ENCODE data around the gene HMGN3. TPM values are rescaled to one million over a fixed set of nuclear protein-coding genes. Genes with fewer than 3 reads are reported as not detected.

Gene HMGN3
- polyA plus RNA-seq, 1 donor = 111 TPM

GRCh38 chr6:79232696-79233462 is 1.6 kb downstream of the HMGN3 start:
- DNase-seq (ENCODE audit: low read depth) = no peak

- no peak for DNase-seq (ENCODE audit: low read depth)
Observed at GRCh38 chr6:79231666-79232065, 2.8 kb downstream of the HMGN3 start.

- DNase-seq (ENCODE audit: low read depth) = no peak
Observed at GRCh38 chr6:79231101-79231500, 3.4 kb downstream of the HMGN3 start.

- DNase-seq (ENCODE audit: low read depth) = no peak
Observed at GRCh38 chr6:79230149-79230548, 4.3 kb downstream of the HMGN3 start.

- no peak for DNase-seq (ENCODE audit: low read depth)
Observed at GRCh38 chr6:79227445-79227844, 7.0 kb downstream of the HMGN3 start.

- no peak for DNase-seq (ENCODE audit: low read depth)
Observed at GRCh38 chr6:79226660-79227059, 7.8 kb downstream of the HMGN3 start.

- no peak for DNase-seq (ENCODE audit: low read depth)
Observed at GRCh38 chr6:79225717-79226599, 8.5 kb downstream of the HMGN3 start.

GRCh38 chr6:79223611-79224404 is 10.7 kb downstream of the HMGN3 start:
- no peak for DNase-seq (ENCODE audit: low read depth)

- DNase-seq (ENCODE audit: low read depth) = no peak
Observed at GRCh38 chr6:79215213-79215824, 19.2 kb downstream of the HMGN3 start.

- no peak for DNase-seq (ENCODE audit: low read depth)
Observed at GRCh38 chr6:79212859-79213258, 21.6 kb downstream of the HMGN3 start.

- no peak for DNase-seq (ENCODE audit: low read depth)
Observed at GRCh38 chr6:79208816-79209215, 25.7 kb downstream of the HMGN3 start.

- no peak for DNase-seq (ENCODE audit: low read depth)
Observed at GRCh38 chr6:79203753-79204253, 30.7 kb downstream of the HMGN3 start.

GRCh38 chr6:79202556-79202955 is 31.9 kb downstream of the HMGN3 start:
- DNase-seq (ENCODE audit: low read depth) = no peak

GRCh38 chr6:79201983-79202382 is 32.5 kb downstream of the HMGN3 start:
- DNase-seq (ENCODE audit: low read depth) = no peak

- no peak for DNase-seq (ENCODE audit: low read depth)
Observed at GRCh38 chr6:79201143-79201542, 33.3 kb downstream of the HMGN3 start.

- no peak for DNase-seq (ENCODE audit: low read depth)
Observed at GRCh38 chr6:79196912-79197311, 37.6 kb downstream of the HMGN3 start.

- no peak for DNase-seq (ENCODE audit: low read depth)
Observed at GRCh38 chr6:79193971-79194370, 40.5 kb downstream of the HMGN3 start.

GRCh38 chr6:79189760-79190350 is 44.6 kb downstream of the HMGN3 start:
- DNase-seq (ENCODE audit: low read depth) = no peak

- no peak for DNase-seq (ENCODE audit: low read depth)
Observed at GRCh38 chr6:79188885-79189480, 45.5 kb downstream of the HMGN3 start.

GRCh38 chr6:79188107-79188506 is 46.4 kb downstream of the HMGN3 start:
- DNase-seq (ENCODE audit: low read depth) = no peak

- DNase-seq (ENCODE audit: low read depth) = no peak
Observed at GRCh38 chr6:79186564-79186963, 47.9 kb downstream of the HMGN3 start.
